ENCODE results near the gene ANKRD66.

The ANKRD66 gene

DNA sequence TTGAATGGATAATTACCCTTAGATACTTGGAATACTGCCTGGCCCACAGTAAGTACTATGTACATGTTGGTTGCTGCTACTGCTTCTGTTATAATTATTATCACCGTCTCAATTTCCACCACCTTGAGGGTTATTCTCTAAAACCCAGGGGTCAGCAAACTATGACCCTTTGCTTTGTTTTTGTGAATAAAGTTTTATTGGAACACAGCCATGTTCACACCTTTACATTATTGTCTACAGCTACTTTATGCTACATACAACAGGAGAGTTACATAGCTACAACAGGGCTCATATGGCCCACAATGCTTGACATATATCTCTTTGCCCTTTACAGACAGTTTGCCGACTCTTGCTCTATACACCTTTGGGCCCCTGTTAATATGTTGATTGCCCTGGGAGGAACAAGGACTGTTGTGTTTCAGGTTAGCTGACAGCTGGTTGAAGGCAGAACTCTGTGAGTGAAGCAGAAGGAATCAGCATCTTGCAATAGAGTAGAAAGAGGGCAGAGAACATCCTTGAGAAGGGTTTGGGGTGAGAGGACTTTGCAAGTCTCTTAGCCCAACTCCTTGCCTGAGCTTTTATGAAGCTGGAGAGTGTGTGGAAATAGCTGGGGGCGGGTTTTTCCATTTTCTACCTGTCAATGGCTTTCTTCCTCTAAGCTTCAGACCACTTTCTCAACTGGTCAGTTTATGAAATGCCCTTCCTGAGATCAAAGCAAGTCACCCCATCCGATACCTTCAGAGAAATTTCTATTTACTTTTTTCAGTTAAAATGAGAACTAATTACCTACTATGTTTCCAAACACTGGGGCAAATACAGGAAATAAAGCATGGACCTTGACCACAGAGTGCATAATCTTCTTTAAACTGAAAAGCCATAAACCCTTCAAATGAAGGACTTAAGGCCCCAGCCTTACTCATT lies 43.0 kb downstream of the ANKRD66 start:
- no peak for DNase-seq (ENCODE audit: low read depth in 2 of 2, low spot score in 1 of 2)

DNA sequence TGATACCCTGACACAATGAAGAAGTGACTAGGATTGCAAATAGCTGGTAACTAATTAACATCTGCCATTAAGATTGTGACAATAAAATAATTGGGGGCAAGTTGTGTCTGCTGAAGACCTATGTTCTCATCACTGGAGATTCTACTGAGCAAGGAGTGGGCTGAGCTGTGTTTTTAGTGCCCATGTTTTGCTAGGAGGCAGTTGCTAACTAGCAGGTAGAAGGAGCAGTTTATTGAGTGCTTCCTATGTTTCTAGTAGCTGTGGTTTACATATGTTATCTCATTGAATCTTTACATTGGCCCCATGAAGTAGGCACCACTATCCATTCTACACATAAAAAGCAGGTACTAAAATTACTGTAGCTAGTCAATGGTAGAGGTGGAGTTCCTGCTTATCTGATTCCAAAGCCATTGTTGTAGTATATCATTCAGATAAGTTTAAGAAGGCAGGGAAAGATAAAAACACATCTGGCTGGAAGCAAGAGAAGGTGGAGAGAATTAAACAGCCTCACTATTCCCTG lies 43.7 kb downstream of the ANKRD66 start:
- no peak for DNase-seq (ENCODE audit: low read depth in 2 of 2, low spot score in 1 of 2)

DNA sequence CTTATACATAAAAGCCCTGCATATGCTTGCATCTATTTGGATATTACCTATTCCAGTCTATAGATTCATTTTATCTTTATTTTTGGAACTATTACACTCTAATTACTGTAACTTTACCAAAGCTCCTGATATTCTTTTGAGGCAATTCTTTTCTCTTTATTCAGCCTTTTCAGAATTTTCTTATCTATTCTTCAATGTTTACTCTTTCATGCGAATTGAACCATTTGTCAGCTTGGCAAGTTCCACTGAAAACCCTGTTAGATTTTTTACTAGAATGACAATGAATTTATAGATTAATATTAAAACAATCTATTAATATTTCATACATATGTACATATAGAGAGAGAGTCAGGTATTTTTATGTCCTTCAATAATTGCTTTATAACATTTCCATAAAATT lies 45.9 kb downstream of the ANKRD66 start:
- DNase-seq (ENCODE audit: low read depth in 2 of 2, low spot score in 1 of 2), result no peak

DNA sequence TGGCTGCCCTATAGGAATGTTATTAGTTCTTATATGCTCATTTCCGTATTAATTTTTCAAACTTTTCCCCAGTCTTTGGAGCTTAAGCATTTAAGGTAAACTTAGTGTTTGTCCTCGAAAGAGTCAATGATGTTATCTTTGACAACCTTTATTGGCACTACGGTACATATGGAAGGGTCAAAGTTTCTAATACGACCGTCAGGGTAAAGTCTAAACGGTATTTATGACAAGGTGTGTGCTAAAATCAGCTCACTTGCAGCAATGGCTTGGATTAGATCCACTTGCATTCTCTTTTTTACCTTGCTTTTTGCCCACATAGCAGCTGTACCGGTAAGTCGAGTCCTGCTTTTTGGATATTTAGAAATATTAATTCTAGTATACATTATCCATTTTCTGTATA lies 46.4 kb downstream of the ANKRD66 start, which contains the start of gene MEP1A:
TSS of gene MEP1A (plus strand) at position 252 of the 400 bp plus-strand sequence. CDS start at position 262, 10 bp downstream.
- no peak for DNase-seq (ENCODE audit: low read depth in 2 of 2, low spot score in 1 of 2)

DNA sequence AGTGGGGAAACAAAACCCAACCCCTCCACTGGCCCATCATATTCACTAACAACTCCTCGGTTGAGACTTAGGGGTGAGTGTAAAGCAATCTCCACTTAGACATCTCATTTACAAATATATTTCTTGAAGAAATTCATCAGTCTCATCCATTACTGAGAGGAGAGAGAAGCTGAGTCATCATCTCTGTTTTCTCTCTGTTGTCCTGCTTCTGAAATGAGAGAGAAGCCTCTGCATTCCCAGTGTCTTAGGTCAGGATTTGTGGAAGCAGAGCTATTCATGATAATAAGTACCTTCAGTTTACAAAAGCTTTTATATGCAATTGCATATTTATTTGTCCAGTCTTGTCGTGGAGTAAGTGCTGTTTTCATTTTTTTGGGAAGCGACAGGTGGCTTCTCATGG lies 47.3 kb downstream of the ANKRD66 start:
- DNase-seq (ENCODE audit: low read depth in 2 of 2, low spot score in 1 of 2), result no peak

DNA sequence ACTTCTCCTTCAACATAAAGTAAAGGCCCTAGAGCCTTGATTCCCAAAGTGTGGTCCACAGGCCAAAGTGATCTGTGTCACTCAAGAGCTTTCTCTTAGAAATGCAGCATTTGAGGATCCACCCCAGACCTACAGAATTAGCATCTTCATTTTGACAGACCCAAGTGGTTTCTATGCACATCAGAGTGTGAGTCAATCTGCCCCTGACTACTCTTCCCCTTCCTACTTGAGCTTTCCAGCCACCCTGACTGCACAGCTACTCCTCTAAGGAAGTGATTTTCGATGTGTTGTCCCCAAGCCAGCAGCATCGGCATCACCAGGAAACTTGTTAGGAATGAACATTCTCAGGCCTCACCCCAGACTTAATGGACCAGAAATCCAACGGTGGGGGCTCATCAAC lies 49.1 kb downstream of the ANKRD66 start:
- no peak for DNase-seq (ENCODE audit: low read depth in 2 of 2, low spot score in 1 of 2)

DNA sequence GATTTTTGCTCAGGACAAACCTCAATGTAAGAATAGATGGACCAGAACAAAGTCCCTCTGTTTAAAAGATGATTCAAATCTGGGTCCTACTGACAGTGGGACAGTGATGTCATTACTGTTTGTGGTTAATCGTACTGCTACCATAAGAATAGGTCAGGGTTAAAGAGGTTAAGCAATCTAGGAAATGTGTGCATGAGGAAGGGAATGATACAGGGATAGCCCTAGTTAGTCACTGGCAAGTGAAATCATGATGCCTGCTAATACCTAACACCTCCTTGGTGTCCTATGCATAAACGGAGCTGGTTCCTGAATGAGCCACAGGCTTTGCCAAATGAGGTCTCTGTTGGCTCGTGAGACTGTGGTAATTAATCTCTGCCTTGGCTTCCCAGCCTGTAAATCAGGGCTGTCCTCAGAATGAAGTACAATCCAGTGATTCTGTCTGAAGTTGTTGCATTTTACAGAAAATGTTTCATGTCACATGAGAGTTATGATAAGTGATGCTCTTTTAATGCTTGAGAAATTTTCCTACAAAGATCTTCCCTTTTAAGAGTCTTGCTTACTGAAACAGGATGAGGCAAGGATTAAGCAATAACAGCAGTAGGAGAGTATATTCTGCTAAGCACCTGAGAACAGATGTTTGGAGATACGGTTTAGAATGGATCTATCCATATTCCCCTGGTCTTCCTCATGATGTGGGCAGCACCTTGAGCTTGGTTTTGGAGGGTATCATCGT lies 50.3 kb downstream of the ANKRD66 start:
- no peak for DNase-seq (ENCODE audit: low read depth in 2 of 2, low spot score in 1 of 2)

DNA sequence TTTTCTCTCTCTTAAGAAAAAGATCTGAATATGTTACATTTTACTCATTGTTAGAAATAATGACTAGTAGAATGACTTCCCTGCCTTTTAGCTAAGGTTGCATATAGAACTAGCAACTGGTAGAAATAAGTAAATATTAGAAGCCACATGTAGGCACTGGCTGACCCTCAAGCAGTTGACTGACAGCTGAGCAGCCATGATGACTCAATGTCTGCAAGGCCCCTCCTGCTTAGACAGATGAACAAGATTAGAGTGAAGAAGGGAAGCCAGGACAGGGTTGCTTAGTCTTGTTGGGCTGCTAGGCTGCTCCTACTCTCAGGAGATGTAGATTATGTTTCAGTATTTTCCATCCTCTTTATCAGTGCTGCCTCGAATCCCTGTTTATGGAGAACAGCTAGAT lies 52.9 kb downstream of the ANKRD66 start:
- no peak for DNase-seq (ENCODE audit: low read depth in 2 of 2, low spot score in 1 of 2)

DNA sequence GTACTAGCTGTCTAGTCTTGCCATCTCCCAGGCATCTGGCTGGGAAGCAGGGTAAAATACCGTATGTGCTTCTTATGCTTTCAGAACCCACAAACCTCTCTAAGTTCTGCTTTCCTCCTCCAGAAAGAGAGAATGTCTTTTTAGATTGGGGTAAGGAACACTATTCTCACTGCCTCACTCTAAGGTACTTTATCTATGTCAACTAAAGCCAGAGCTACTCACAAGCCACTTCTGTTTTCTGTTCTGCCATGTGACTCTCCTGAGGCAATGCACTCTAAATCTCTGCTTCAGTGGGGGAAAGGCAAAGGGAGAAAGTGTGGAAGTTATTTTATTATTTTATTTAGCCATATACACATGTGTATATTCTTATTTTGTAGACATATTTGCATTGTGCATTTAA lies 62.1 kb downstream of the ANKRD66 start:
- no peak for DNase-seq (ENCODE audit: low read depth in 2 of 2, low spot score in 1 of 2)
